HEK293T (cell line): Measurements from ENCODE around the gene UNC45A.

Source experiments
- CTCF ChIA-PET: fragments of 350-600 bp; formaldehyde crosslinking; extraction: SDS; loops from one replicate; lab custom pipeline; 2021; ENCODE audit warnings: antibody characterized with exemption, inconsistent platforms; lab: Yijun Ruan, JAX
- POLR2A ChIA-PET: fragments of 350-600 bp; formaldehyde crosslinking; extraction: SDS; loops from one replicate; lab custom pipeline; 2020; ENCODE audit warnings: antibody characterized with exemption, inconsistent platforms; lab: Yijun Ruan, JAX
- DNase-seq: peaks from one replicate; pipeline ENCODE4 v3.0.0; 2012; ENCODE audit warnings: mixed read lengths; ENCODE audit errors: extremely low spot score
- ARNT ChIP-seq: fragments of 450-650 bp; IDR thresholded peaks from 2 replicates; pipeline ENCODE4 v1.6.1; 2017; ENCODE audit warnings: mild to moderate bottlenecking
- BHLHE40 ChIP-seq: fragments of 450-650 bp; IDR thresholded peaks from 2 replicates; pipeline ENCODE4 v1.6.1; 2016; ENCODE audit warnings: mild to moderate bottlenecking, moderate library complexity, borderline replicate concordance
- CTBP1 ChIP-seq: fragments of 450-650 bp; IDR thresholded peaks from 2 replicates; pipeline ENCODE4 v1.6.1; 2016; ENCODE audit warnings: borderline replicate concordance
- ELF4 ChIP-seq: fragments of 450-650 bp; IDR thresholded peaks from 2 replicates; pipeline ENCODE4 v1.6.1; 2017; ENCODE audit warnings: antibody characterized with exemption
- FOXA1 ChIP-seq: fragments of 450-650 bp; IDR thresholded peaks from 2 replicates; pipeline ENCODE4 v1.6.1; 2016; ENCODE audit warnings: mild to moderate bottlenecking
- FOXK2 ChIP-seq: fragments of 450-650 bp; IDR thresholded peaks from 2 replicates; pipeline ENCODE4 v1.6.1; 2016; ENCODE audit warnings: mild to moderate bottlenecking
- FOXM1 ChIP-seq: fragments of 450-650 bp; IDR thresholded peaks from 2 replicates; pipeline ENCODE4 v1.6.1; 2017; ENCODE audit warnings: mild to moderate bottlenecking, borderline replicate concordance
- HDGF ChIP-seq: fragments of 450-650 bp; IDR thresholded peaks from 2 replicates; pipeline ENCODE4 v1.6.1; 2017; ENCODE audit warnings: antibody characterized with exemption, borderline replicate concordance
- L3MBTL2 ChIP-seq: fragments of 450-650 bp; conservative IDR thresholded peaks from 2 replicates; pipeline ENCODE4 v1.6.1; 2016; ENCODE audit warnings: mild to moderate bottlenecking
- LEF1 ChIP-seq: fragments of 450-650 bp; IDR thresholded peaks from 2 replicates; pipeline ENCODE4 v1.6.1; 2017; ENCODE audit warnings: mild to moderate bottlenecking, borderline replicate concordance
- NFRKB ChIP-seq: fragments of 450-650 bp; IDR thresholded peaks from 2 replicates; pipeline ENCODE4 v1.6.1; 2016; ENCODE audit warnings: mild to moderate bottlenecking, moderate library complexity
- SP1 ChIP-seq: fragments of 450-650 bp; IDR thresholded peaks from 2 replicates; pipeline ENCODE4 v1.6.1; 2017
- SUZ12 ChIP-seq: fragments of 450-650 bp; IDR thresholded peaks from 2 replicates; pipeline ENCODE4 v1.6.1; 2016; ENCODE audit warnings: mild to moderate bottlenecking
- TARDBP ChIP-seq: fragments of 450-650 bp; IDR thresholded peaks from 2 replicates; pipeline ENCODE4 v1.6.1; 2016
- ZNF384 ChIP-seq: fragments of 450-650 bp; IDR thresholded peaks from 2 replicates; pipeline ENCODE4 v1.6.1; 2016
- TF ChIP-seq, protein P1 (sequence below): fragments of 450-650 bp; IDR thresholded peaks from 2 replicates; pipeline ENCODE4 v1.6.1; 2016

UNC45A gene

DNA sequence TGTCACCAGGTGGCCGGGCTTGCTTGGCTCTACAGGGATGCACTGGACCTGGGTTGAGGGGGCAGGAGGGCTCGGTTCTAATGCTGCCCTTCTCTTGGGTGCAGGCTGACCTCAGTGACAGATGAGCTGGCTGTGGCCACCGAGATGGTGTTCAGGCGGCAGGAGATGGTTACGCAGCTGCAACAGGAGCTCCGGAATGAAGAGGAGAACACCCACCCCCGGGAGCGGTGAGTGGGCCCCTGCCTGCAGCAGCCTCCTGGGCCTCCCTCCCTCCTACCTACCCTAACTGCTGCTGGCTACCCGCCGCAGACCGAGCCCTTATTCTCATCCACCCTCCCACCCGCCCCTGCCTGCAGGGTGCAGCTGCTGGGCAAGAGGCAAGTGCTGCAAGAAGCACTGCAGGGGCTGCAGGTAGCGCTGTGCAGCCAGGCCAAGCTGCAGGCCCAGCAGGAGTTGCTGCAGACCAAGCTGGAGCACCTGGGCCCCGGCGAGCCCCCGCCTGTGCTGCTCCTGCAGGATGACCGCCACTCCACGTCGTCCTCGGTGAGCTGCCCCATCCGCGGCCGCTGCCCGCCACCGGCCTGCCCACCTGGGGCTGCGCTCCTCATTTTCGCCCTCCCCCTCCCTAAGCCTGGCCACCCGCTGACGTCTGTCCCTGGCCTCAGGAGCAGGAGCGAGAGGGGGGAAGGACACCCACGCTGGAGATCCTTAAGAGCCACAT lies 45.2 kb upstream of the UNC45A start:
- ChIA-PET CTCF (interaction anchor here (0.6 to 1.9 kb wide), 2 partner anchors 12 to 43 kb away, joined by 3 to 6 read pairs; no protein-coding TSS in a partner anchor), POLR2A (interaction anchor here (1.0 to 1.8 kb wide), 2 partner anchors 12 to 14 kb away, joined by 3 to 5 read pairs; no protein-coding TSS in a partner anchor)
- no peak for TF ChIP-seq L3MBTL2
- DNase-seq: no peak

DNA sequence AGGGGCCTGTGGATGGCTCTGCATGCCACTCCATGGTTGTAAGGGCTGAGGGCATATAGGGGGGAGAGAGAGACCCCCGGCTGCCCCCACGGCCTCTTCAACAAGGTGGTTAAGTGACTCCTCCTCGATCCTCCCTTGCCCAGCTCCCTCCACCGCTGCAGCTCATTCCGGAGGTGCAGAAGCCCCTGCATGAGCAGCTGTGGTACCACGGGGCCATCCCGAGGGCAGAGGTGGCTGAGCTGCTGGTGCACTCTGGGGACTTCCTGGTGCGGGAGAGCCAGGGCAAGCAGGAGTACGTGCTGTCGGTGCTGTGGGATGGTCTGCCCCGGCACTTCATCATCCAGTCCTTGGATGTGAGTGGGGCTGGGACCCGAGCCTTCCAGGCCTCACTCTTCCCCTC lies 44.2 kb upstream of the UNC45A start:
- no peak for TF ChIP-seq BHLHE40
- TF ChIP-seq, protein P1, sequence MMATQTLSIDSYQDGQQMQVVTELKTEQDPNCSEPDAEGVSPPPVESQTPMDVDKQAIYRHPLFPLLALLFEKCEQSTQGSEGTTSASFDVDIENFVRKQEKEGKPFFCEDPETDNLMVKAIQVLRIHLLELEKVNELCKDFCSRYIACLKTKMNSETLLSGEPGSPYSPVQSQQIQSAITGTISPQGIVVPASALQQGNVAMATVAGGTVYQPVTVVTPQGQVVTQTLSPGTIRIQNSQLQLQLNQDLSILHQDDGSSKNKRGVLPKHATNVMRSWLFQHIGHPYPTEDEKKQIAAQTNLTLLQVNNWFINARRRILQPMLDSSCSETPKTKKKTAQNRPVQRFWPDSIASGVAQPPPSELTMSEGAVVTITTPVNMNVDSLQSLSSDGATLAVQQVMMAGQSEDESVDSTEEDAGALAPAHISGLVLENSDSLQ: no peak
- TF ChIP-seq SP1: no peak
- TF ChIP-seq NFRKB: no peak
- no peak for TF ChIP-seq FOXM1
- TF ChIP-seq ELF4: no peak
- no peak for TF ChIP-seq TARDBP
- DNase-seq: no peak
- CTCF ChIA-PET: no interaction called here
- POLR2A ChIA-PET: interaction anchor here (1.0 kb wide), 1 partner anchor 13 kb away, joined by 3 read pairs; no protein-coding TSS in a partner anchor

DNA sequence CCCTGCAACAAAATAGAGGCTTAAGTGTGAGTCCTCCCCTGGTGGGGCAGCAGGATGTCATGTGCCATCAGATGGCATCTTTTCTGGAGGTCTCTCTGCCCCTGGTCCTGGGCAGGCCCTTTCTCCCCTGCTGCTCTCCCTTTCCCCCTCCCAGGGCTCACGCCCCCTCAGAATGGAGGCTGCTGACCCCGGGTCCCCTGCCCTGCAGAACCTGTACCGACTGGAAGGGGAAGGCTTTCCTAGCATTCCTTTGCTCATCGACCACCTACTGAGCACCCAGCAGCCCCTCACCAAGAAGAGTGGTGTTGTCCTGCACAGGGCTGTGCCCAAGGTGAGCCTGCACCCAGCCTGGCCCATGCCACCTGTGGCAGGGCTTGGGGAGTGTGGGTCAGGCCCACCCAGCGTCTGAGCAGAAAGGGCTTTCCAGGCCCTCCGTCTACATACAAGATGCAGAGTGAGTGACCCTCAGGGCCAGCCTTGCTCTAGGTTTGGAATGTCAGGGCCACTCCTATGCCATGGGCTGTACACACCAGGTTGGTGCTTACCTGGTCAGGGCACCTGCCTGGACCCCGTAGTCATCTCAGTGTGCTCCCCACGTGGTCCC lies 43.6 kb upstream of the UNC45A start:
- ChIA-PET CTCF (no interaction called here), POLR2A (no interaction called here)
- TF ChIP-seq ARNT: no peak
- no peak for TF ChIP-seq ELF4
- DNase-seq: no peak

DNA sequence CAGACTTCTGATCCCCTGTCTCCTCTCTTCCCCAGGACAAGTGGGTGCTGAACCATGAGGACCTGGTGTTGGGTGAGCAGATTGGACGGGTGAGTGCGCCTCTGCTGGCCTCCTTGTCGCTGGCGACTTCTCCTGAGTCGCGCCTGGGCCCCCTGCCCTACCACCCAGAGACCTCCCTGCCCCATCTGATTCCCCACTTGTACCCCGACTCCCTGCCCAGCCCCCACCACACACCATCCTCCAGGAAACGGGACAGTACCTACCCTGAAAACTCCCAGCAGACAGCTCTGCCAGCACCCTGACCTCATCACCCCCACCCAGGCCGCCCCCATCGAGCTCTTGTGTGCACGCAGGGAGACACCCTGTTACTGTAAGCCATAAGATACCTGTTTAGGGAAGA lies 43.1 kb upstream of the UNC45A start:
- DNase-seq: no peak
- ChIA-PET CTCF (no interaction called here), POLR2A (no interaction called here)
- TF ChIP-seq ELF4: no peak
- no peak for TF ChIP-seq L3MBTL2
- no peak for TF ChIP-seq LEF1
- no peak for TF ChIP-seq FOXM1
- TF ChIP-seq TARDBP: no peak
- TF ChIP-seq, protein P1: no peak
- no peak for TF ChIP-seq CTBP1
- TF ChIP-seq FOXA1: no peak

DNA sequence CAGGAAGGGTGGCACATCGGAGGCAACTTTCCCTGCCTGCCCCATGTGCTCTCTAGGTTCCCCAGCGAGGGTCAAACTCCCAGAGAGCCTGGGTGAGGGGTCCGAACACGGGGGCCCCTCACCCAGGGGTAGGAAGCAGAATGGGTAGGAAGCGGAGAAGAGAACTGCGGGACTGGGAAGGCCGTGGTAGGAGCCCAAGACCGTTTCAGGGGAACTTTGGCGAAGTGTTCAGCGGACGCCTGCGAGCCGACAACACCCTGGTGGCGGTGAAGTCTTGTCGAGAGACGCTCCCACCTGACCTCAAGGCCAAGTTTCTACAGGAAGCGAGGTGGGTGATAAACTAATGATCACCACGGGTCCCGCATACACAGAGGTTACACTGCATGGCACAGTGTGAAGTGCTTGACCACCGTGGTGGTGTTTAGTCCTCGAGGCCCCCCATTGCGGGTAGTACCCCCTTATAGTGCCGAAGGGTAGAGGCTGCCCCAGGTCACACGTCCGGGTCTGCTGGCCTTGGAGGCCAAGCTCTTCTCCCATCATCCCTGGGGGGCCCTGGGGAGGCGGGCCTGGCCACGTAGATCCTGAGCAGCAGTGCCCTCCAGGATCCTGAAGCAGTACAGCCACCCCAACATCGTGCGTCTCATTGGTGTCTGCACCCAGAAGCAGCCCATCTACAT lies 42.4 kb upstream of the UNC45A start:
- ChIA-PET POLR2A (interaction anchor here (0.8 to 1.9 kb wide), 3 partner anchors 10 to 42 kb away, joined by 3 to 12 read pairs (median 3); partner anchors contain the start of genes MAN2A2 and UNC45A), CTCF (interaction anchor here (1.4 kb wide), 1 partner anchor 39 kb away, joined by 7 read pairs; no protein-coding TSS in a partner anchor)
- TF ChIP-seq LEF1 (no peak), FOXM1 (no peak), TARDBP (no peak), ZNF384 (no peak), BHLHE40 (no peak), ELF4 (no peak), NFRKB (no peak), HDGF (no peak), ARNT (no peak), FOXA1 (no peak), CTBP1 (no peak), L3MBTL2 (no peak), SUZ12 (no peak), SP1 (no peak), FOXK2 (no peak)
- TF ChIP-seq, protein P1: no peak
- no peak for DNase-seq
